HepG2 (cell line): ENCODE results near the gene PRRT1. TPM values are rescaled to one million over a fixed set of nuclear protein-coding genes. Genes with fewer than 3 reads are reported as not detected.

ENCODE experiments used
- ARHGAP35 ChIP-seq: sonication (generic); formaldehyde crosslinking; IDR thresholded peaks from 2 replicates; pipeline ENCODE4 v1.9.0; 2022; ENCODE audit warnings: mild to moderate bottlenecking, inconsistent platforms, moderate library complexity, missing genetic modification reagents, borderline replicate concordance
- FOXA3 ChIP-seq: IDR thresholded peaks from 2 replicates; pipeline ENCODE4 v1.6.1; 2016; ENCODE audit warnings: missing genetic modification reagents, missing compliant biosample characterization
- POLR2G ChIP-seq: fragments of 200-400 bp; formaldehyde crosslinking; IDR thresholded peaks from 2 replicates; pipeline ENCODE4 v1.6.1; 2018; ENCODE audit warnings: mild to moderate bottlenecking, low read depth, low read length, moderate library complexity
- TCF12 ChIP-seq, 2 experiments: fragments of 450-650 bp in 1 of 2; sonication (generic) in 1 of 2; formaldehyde crosslinking in 1 of 2; IDR thresholded peaks; 2 replicates each; pipeline versions ENCODE4 v1.6.1 to v1.8.0; 2017 to 2022; ENCODE audit warnings: antibody characterized with exemption in 1 of 2, mild to moderate bottlenecking in 1 of 2, missing genetic modification reagents in 1 of 2, moderate library complexity in 1 of 2
- ZC3H13 ChIP-seq: sonication (generic); formaldehyde crosslinking; IDR thresholded peaks from 2 replicates; pipeline ENCODE4 v1.8.1; 2023; ENCODE audit warnings: mild to moderate bottlenecking, missing genetic modification reagents, moderate library complexity
- ZNF672 ChIP-seq: sonication (generic); formaldehyde crosslinking; IDR thresholded peaks from 2 replicates; pipeline ENCODE4 v1.8.1; 2022; ENCODE audit warnings: missing genetic modification reagents
- ZNF766 ChIP-seq: sonication (generic); formaldehyde crosslinking; IDR thresholded peaks from 2 replicates; pipeline ENCODE4 v1.5.0; 2020; ENCODE audit warnings: missing genetic modification reagents, borderline replicate concordance
- polyA plus RNA-seq, 8 experiments: library from polyadenylated mRNA; depleted of rRNA in 3 of 8; stranded (reverse) in 7 of 8; unstranded in 1 of 8; fragments of >200 nt; fragmentation: Illumina TruSeq in 4 of 8; extraction: Trizol in 4 of 8; gene quantifications; 2 replicates each; pipeline versions ENCODE4 v1.2.1 to v1.2.3, GENCODE V29; 2011 to 2016; ENCODE audit warnings: low read depth in 4 of 8, missing spikeins in 1 of 8, mixed read lengths in 1 of 8; ENCODE audit not compliant: insufficient read depth in 1 of 8
- total RNA-seq, 5 experiments: library from RNA; depleted of rRNA; stranded (reverse); fragments of >200 nt; fragmentation: Illumina TruSeq; extraction: Trizol; gene quantifications; 2 replicates each; pipeline ENCODE4 v1.2.3, GENCODE V29; 2016; ENCODE audit warnings: low read depth in 1 of 5
- TF ChIP-seq, protein P1 (sequence below): sonication (generic); formaldehyde crosslinking; IDR thresholded peaks from 2 replicates; pipeline ENCODE4 v1.4.0; 2020; ENCODE audit warnings: low read depth, missing genetic modification reagents
- TF ChIP-seq, protein P2 (sequence below): IDR thresholded peaks from 2 replicates; pipeline ENCODE4 v1.6.1; 2016; ENCODE audit warnings: mild to moderate bottlenecking
- TF ChIP-seq, protein P3 (sequence below): sonication (generic); formaldehyde crosslinking; IDR thresholded peaks from 2 replicates; pipeline ENCODE4 v1.5.1; 2020; ENCODE audit warnings: mild to moderate bottlenecking, missing genetic modification reagents
- TF ChIP-seq, protein P4 (sequence below): sonication (generic); formaldehyde crosslinking; IDR thresholded peaks from 2 replicates; pipeline ENCODE4 v1.8.0; 2022; ENCODE audit warnings: missing genetic modification reagents, mild to moderate bottlenecking, borderline replicate concordance
- TF ChIP-seq, protein P5 (sequence below): sonication (generic); formaldehyde crosslinking; IDR thresholded peaks from 2 replicates; pipeline ENCODE4 v1.5.0; 2020; ENCODE audit warnings: missing genetic modification reagents
- TF ChIP-seq, protein P6 (sequence below): sonication (generic); formaldehyde crosslinking; IDR thresholded peaks from 2 replicates; pipeline ENCODE4 v1.5.1; 2020; ENCODE audit warnings: mild to moderate bottlenecking, moderate library complexity, missing genetic modification reagents

Gene PRRT1
- total and polyA plus RNA-seq, 2 of the 13 experiments (the other 11 are each of a cell fraction or from before 2014, with no cell fraction given), result 0.64 to 1.4 TPM

DNA sequence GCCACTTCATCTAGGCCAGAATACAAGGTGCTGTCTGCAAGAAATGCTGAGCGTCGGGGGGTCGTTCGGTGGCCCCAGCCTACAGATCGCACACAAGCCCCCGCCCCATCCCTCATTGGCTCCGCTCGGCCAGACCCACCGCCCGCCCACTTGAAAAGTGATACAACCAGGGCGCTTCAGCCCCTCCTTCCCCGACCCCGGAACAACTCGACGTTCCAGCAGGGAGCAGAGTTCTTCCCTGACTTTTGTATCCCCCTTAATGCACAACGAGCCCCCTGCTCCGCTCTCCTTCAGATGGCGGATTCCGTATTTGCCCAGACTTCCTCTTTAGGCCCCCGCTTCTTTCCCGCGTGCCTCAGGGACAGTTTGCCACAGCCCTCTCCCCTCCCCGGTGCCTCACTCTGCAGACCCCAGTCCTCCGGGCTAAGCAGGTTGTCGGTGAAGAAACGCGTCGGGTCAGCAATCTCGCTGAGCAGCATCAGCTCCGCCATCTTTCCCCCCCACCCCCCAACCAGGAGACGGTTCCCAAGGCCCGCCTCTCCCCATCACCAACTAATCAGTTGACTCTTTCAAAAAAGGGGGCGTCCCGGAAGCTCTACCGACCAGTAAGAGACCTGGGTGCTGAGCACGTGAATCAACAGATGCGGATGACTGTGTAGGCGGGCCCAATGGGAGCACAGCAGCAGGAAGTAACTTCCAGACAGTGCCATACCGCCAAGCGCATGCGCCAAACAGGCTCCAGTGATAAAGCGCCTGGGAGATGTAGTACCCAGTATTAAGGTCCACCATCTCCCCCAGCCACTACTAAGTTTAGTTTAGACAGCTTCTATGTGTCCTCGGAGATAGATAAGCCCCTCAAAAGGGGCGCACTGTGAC lies 23.8 kb downstream of the PRRT1 start, which contains the start of gene ATF6B (continued):
- TF ChIP-seq, protein P1, sequence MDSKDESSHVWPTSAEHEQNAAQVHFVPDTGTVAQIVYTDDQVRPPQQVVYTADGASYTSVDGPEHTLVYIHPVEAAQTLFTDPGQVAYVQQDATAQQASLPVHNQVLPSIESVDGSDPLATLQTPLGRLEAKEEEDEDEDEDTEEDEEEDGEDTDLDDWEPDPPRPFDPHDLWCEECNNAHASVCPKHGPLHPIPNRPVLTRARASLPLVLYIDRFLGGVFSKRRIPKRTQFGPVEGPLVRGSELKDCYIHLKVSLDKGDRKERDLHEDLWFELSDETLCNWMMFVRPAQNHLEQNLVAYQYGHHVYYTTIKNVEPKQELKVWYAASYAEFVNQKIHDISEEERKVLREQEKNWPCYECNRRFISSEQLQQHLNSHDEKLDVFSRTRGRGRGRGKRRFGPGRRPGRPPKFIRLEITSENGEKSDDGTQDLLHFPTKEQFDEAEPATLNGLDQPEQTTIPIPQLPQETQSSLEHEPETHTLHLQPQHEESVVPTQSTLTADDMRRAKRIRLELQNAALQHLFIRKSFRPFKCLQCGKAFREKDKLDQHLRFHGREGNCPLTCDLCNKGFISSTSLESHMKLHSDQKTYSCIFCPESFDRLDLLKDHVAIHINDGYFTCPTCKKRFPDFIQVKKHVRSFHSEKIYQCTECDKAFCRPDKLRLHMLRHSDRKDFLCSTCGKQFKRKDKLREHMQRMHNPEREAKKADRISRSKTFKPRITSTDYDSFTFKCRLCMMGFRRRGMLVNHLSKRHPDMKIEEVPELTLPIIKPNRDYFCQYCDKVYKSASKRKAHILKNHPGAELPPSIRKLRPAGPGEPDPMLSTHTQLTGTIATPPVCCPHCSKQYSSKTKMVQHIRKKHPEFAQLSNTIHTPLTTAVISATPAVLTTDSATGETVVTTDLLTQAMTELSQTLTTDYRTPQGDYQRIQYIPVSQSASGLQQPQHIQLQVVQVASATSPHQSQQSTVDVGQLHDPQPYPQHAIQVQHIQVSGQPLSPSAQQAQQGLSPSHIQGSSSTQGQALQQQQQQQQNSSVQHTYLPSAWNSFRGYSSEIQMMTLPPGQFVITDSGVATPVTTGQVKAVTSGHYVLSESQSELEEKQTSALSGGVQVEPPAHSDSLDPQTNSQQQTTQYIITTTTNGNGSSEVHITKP, result 0 out of 2 replicates have a peak, but pooled peaks have one; percentile 29
- TF ChIP-seq, protein P2, sequence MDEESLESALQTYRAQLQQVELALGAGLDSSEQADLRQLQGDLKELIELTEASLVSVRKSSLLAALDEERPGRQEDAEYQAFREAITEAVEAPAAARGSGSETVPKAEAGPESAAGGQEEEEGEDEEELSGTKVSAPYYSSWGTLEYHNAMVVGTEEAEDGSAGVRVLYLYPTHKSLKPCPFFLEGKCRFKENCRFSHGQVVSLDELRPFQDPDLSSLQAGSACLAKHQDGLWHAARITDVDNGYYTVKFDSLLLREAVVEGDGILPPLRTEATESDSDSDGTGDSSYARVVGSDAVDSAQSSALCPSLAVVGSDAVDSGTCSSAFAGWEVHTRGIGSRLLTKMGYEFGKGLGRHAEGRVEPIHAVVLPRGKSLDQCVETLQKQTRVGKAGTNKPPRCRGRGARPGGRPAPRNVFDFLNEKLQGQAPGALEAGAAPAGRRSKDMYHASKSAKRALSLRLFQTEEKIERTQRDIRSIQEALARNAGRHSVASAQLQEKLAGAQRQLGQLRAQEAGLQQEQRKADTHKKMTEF (CRISPR knock-in tag), result peak; percentile 55; the same call in 1 of the 2 replicates
- TF ChIP-seq, protein P3, sequence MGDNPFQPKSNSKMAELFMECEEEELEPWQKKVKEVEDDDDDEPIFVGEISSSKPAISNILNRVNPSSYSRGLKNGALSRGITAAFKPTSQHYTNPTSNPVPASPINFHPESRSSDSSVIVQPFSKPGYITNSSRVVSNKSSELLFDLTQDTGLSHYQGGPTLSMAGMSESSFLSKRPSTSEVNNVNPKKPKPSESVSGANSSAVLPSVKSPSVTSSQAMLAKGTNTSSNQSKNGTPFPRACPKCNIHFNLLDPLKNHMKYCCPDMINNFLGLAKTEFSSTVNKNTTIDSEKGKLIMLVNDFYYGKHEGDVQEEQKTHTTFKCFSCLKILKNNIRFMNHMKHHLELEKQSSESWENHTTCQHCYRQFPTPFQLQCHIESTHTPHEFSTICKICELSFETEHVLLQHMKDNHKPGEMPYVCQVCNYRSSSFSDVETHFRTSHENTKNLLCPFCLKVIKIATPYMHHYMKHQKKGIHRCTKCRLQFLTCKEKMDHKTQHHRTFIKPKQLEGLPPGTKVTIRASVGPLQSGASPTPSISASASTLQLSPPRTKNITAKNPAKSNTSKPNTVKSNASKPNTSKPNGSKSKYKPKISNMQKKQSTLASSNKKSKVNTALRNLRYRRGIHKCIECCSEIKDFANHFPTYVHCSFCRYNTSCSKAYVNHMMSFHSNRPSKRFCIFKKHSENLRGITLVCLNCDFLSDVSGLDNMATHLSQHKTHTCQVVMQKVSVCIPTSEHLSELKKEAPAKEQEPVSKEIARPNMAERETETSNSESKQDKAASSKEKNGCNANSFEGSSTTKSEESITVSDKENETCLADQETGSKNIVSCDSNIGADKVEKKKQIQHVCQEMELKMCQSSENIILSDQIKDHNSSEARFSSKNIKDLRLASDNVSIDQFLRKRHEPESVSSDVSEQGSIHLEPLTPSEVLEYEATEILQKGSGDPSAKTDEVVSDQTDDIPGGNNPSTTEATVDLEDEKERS (CRISPR knock-in tag), result peak; percentile 86; the same call in 1 of the 2 replicates
- TF ChIP-seq, protein P4, sequence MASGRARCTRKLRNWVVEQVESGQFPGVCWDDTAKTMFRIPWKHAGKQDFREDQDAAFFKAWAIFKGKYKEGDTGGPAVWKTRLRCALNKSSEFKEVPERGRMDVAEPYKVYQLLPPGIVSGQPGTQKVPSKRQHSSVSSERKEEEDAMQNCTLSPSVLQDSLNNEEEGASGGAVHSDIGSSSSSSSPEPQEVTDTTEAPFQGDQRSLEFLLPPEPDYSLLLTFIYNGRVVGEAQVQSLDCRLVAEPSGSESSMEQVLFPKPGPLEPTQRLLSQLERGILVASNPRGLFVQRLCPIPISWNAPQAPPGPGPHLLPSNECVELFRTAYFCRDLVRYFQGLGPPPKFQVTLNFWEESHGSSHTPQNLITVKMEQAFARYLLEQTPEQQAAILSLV, result peak; percentile 75; the same call in 1 of the 2 replicates
- TF ChIP-seq ZC3H13 (CRISPR knock-in tag) (peak; percentile 85), ZNF672 (no peak), ARHGAP35 (peak; percentile 49; the same call in 1 of the 2 replicates), POLR2G (peak; percentile 91), TCF12 (IDR thresholded peaks at IDR 0.05) (no peak), TCF12 (CRISPR knock-in tag; IDR thresholded peaks at IDR 0.05) (0 out of 2 replicates have a peak, but pooled peaks have one; percentile 68), ZNF766 (0 out of 2 replicates have a peak, but pooled peaks have one; percentile 5), FOXA3 (0 out of 2 replicates have a peak, but pooled peaks have one; percentile 16)
- TF ChIP-seq, protein P5, sequence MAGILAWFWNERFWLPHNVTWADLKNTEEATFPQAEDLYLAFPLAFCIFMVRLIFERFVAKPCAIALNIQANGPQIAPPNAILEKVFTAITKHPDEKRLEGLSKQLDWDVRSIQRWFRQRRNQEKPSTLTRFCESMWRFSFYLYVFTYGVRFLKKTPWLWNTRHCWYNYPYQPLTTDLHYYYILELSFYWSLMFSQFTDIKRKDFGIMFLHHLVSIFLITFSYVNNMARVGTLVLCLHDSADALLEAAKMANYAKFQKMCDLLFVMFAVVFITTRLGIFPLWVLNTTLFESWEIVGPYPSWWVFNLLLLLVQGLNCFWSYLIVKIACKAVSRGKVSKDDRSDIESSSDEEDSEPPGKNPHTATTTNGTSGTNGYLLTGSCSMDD (CRISPR knock-in tag), result no peak
- TF ChIP-seq, protein P6, sequence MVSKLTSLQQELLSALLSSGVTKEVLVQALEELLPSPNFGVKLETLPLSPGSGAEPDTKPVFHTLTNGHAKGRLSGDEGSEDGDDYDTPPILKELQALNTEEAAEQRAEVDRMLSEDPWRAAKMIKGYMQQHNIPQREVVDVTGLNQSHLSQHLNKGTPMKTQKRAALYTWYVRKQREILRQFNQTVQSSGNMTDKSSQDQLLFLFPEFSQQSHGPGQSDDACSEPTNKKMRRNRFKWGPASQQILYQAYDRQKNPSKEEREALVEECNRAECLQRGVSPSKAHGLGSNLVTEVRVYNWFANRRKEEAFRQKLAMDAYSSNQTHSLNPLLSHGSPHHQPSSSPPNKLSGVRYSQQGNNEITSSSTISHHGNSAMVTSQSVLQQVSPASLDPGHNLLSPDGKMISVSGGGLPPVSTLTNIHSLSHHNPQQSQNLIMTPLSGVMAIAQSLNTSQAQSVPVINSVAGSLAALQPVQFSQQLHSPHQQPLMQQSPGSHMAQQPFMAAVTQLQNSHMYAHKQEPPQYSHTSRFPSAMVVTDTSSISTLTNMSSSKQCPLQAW (CRISPR knock-in tag), result peak; percentile 83
